Mammary epithelial cell (primary cell): ENCODE measurements around the gene ZNF3.

ENCODE experiments used
- EZH2 ChIP-seq: IDR thresholded peaks from 2 replicates; pipeline ENCODE4 v1.6.1; 2012; ENCODE audit warnings: low read length, inconsistent platforms, borderline replicate concordance
- TF ChIP-seq, protein P1 (sequence below), 2 donors: IDR thresholded peaks in 1 of 2; conservative IDR thresholded peaks in 1 of 2; 2 replicates each; pipeline ENCODE4 v1.5.1; 2011 to 2012; ENCODE audit warnings: inconsistent platforms in 2 of 2, low read length in 2 of 2, mild to moderate bottlenecking in 2 of 2, control low read depth in 1 of 2, low read depth in 1 of 2; ENCODE audit not compliant: insufficient read depth in 1 of 2; ENCODE audit errors: extremely low read depth in 1 of 2

DNA sequence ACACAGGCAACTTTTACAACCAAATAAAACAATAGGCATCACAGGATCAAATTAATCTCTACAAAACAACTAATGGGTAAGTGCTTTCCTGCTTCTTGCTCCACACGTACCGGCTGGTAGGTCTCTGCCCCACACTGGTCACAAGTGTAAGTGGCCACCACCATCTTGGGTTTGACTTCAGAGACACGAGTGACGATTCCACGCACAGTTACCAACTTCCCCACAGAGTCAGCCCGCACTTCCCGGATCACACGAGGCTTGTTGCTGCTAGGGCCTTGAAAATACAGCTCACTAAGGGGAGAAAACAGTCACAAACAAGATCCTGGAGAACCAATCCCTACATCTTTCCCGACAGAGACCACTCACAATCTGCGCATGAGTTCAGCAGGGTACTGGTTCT, 17.4 kb upstream of the ZNF3 start:
- TF ChIP-seq EZH2, result no peak
- TF ChIP-seq, protein P1, sequence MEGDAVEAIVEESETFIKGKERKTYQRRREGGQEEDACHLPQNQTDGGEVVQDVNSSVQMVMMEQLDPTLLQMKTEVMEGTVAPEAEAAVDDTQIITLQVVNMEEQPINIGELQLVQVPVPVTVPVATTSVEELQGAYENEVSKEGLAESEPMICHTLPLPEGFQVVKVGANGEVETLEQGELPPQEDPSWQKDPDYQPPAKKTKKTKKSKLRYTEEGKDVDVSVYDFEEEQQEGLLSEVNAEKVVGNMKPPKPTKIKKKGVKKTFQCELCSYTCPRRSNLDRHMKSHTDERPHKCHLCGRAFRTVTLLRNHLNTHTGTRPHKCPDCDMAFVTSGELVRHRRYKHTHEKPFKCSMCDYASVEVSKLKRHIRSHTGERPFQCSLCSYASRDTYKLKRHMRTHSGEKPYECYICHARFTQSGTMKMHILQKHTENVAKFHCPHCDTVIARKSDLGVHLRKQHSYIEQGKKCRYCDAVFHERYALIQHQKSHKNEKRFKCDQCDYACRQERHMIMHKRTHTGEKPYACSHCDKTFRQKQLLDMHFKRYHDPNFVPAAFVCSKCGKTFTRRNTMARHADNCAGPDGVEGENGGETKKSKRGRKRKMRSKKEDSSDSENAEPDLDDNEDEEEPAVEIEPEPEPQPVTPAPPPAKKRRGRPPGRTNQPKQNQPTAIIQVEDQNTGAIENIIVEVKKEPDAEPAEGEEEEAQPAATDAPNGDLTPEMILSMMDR (conservative IDR thresholded peaks at IDR 0.05 in 1 of 2, IDR thresholded peaks at IDR 0.05 in 1 of 2; ENCODE audit: extremely low read depth in 1 of 2, insufficient read depth in 1 of 2, low read depth in 1 of 2, low read length in 2 of 2), result no peak
